H1 (cell line): ENCODE measurements around the gene COL4A1.

Experiments
- CTCF ChIP-seq, 3 experiments: IDR thresholded peaks; 1 replicate in 2 of 3; 2 replicates in 1 of 3; pipeline versions ENCODE4 v1.5.1 to v1.6.1; 2011; ENCODE audit warnings: low read length in 3 of 3, mild to moderate bottlenecking in 3 of 3, inconsistent platforms in 2 of 3, low read depth in 1 of 3, moderate library complexity in 1 of 3; ENCODE audit not compliant: insufficient read depth in 1 of 3; ENCODE audit errors: control extremely low read depth in 1 of 3
- EZH2 ChIP-seq: fragments of 200-600 bp; sonication (generic); IDR thresholded peaks from 2 replicates; pipeline ENCODE4 v1.7.1; 2012; ENCODE audit warnings: low read depth, mild to moderate bottlenecking, moderate library complexity, low read length, inconsistent platforms; ENCODE audit not compliant: severe bottlenecking
- GABPA ChIP-seq: IDR thresholded peaks from 2 replicates; pipeline ENCODE4 v1.6.1; 2011; ENCODE audit warnings: mild to moderate bottlenecking, low read length, moderate library complexity, borderline replicate concordance; ENCODE audit not compliant: insufficient read depth
- KDM1A ChIP-seq: fragments of 200-600, 300-600 bp; sonication (generic); IDR thresholded peaks from 2 replicates; pipeline ENCODE4 v1.7.1; 2016; ENCODE audit warnings: mild to moderate bottlenecking, low read length, borderline replicate concordance
- POLR2A ChIP-seq, 2 experiments: IDR thresholded peaks; 1 replicate in 1 of 2; 2 replicates in 1 of 2; pipeline ENCODE4 v1.6.1; 2011; ENCODE audit warnings: low read depth in 2 of 2, low read length in 2 of 2, mild to moderate bottlenecking in 2 of 2; ENCODE audit errors: control extremely low read depth in 1 of 2
- SIN3A ChIP-seq, 2 experiments: IDR thresholded peaks in 1 of 2; conservative IDR thresholded peaks in 1 of 2; 2 replicates each; pipeline ENCODE4 v1.6.1; 2011 to 2012; ENCODE audit warnings: low read length in 2 of 2, improper control_type of control experiment in 1 of 2, low read depth in 1 of 2, mild to moderate bottlenecking in 1 of 2
- TEAD4 ChIP-seq: IDR thresholded peaks from 2 replicates; pipeline ENCODE4 v1.6.1; 2012; ENCODE audit warnings: low read depth, low read length, inconsistent platforms, mixed read lengths

DNA sequence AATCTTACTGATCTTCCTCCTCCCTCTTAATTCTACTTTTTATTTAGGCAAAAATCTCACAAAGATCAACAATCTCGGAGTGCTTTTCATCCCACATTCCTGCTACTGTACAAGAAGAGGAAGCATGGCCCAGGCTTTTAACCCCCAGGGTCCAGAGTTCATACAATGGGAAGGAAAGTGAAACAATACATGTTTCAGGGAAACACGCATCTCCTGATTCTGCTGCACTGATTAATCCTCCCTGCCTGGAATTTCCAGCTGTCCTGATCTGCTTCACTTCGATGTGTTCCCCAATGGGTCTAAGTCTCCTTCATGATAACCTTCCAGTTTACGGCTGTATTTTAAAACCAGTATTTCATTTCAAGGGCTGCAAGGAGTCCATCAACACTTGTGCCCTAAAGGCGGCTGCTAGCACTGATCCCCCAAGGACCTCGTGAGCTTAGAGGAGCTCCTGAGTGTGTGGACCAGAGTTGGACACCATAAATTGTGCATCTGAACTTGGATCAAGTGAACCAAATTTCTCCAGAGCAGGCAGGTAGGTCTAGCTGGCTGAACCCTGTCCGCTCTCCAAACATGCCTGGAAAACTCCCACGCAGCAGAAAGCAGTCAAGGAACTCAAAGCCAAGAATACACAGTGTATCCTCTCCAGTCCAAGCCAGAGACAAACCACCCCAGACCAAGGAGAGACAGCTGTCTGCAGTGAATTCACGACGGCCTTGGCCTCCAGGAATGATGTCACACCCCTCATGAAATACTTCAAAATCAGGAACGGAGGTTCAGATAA, 44.3 kb downstream of the COL4A1 start:
- TF ChIP-seq KDM1A, result no peak
- TF ChIP-seq EZH2, result no peak
- TF ChIP-seq CTCF (IDR thresholded peaks at IDR 0.05; ENCODE audit: control extremely low read depth in 1 of 3, insufficient read depth in 1 of 3, low read depth in 1 of 3, low read length in 3 of 3), result no peak
- TF ChIP-seq POLR2A (IDR thresholded peaks at IDR 0.05; ENCODE audit: control extremely low read depth in 1 of 2, low read depth in 2 of 2, low read length in 2 of 2), result no peak
- TF ChIP-seq TEAD4, result no peak
- no peak for TF ChIP-seq GABPA
- no peak for TF ChIP-seq SIN3A (conservative IDR thresholded peaks at IDR 0.05 in 1 of 2, IDR thresholded peaks at IDR 0.05 in 1 of 2; ENCODE audit: low read depth in 1 of 2, low read length in 2 of 2)
